Caco-2 (cell line): Measurements from ENCODE around the gene NKAIN4. TPM values are rescaled to one million over a fixed set of nuclear protein-coding genes. Genes with fewer than 3 reads are reported as not detected.

ENCODE experiments used
- BruUV-seq: library from RNA; stranded (reverse); fragments of 400-500 nt; replicated peaks from 2 replicates; lab custom pipeline; 2021; lab: Mats Ljungman, UMichigan
- CTCF ChIA-PET: fragments of 300-600 bp; sonication (Branson Sonifier 250); formaldehyde crosslinking; loops from one replicate; lab custom pipeline; 2022; ENCODE audit warnings: antibody characterized with exemption; lab: Charles Lee
- POLR2A ChIA-PET: fragments of 300-600 bp; sonication (Branson Sonifier 250); formaldehyde crosslinking; loops from one replicate; lab custom pipeline; 2022; ENCODE audit warnings: antibody characterized with exemption; lab: Charles Lee
- DNase-seq, 2 experiments: peaks; one replicate each; pipeline versions ENCODE4 v3.0.0 to v3.0.0-alpha.2; 2020 to 2022
- H3K27me3 ChIP-seq: replicated peaks from 2 replicates; pipeline ENCODE4 v1.6.0; 2011; ENCODE audit warnings: low read length; ENCODE audit not compliant: control insufficient read depth, insufficient read depth
- H3K36me3 ChIP-seq: 2 replicates; pipeline ENCODE4 v1.5.1; 2011; ENCODE audit warnings: low read length; ENCODE audit not compliant: control insufficient read depth, insufficient read depth
- H3K4me1 ChIP-seq: fragments of 250-450 bp; sonication (Bioruptor Pico); 2 replicates; pipeline ENCODE4 v1.5.1; 2020; ENCODE audit warnings: mild to moderate bottlenecking
- H3K4me3 ChIP-seq: 2 replicates; pipeline ENCODE4 v1.5.1; 2011; ENCODE audit warnings: low read depth, mild to moderate bottlenecking, control low read depth, low read length
- H3K9me3 ChIP-seq: fragments of 250-450 bp; sonication (Bioruptor Pico); 2 replicates; pipeline ENCODE4 v1.5.1; 2020; ENCODE audit warnings: mild to moderate bottlenecking, moderate library complexity
- H3K27ac Mint-ChIP-seq: one replicate; pipeline ENCODE4 v1.8.0; 2022; ENCODE audit warnings: mixed read lengths; ENCODE audit not compliant: unreplicated experiment
- H3K27me3 Mint-ChIP-seq: one replicate; pipeline ENCODE4 v1.8.0; 2022; ENCODE audit warnings: mixed read lengths; ENCODE audit not compliant: insufficient read depth, unreplicated experiment
- H3K36me3 Mint-ChIP-seq: one replicate; pipeline ENCODE4 v1.8.0; 2022; ENCODE audit warnings: mild to moderate bottlenecking, mixed read lengths; ENCODE audit not compliant: insufficient read depth, unreplicated experiment
- H3K4me1 Mint-ChIP-seq: one replicate; pipeline ENCODE4 v1.8.0; 2022; ENCODE audit warnings: low read depth, mixed read lengths; ENCODE audit not compliant: unreplicated experiment
- H3K4me3 Mint-ChIP-seq: one replicate; pipeline ENCODE4 v1.8.0; 2022; ENCODE audit warnings: mild to moderate bottlenecking, moderate library complexity, mixed read lengths; ENCODE audit not compliant: unreplicated experiment
- H3K9me3 Mint-ChIP-seq: one replicate; pipeline ENCODE4 v1.8.0; 2022; ENCODE audit warnings: mixed read lengths; ENCODE audit not compliant: unreplicated experiment
- CTCF ChIP-seq, 2 experiments: fragments of 200-600 bp in 1 of 2; IDR thresholded peaks; 1 replicate in 1 of 2; 2 replicates in 1 of 2; pipeline versions ENCODE4 v1.5.1 to v1.8.0; 2011 to 2022; ENCODE audit warnings: antibody characterized with exemption in 1 of 2, control low read depth in 1 of 2, inconsistent platforms in 1 of 2, low read depth in 1 of 2, low read length in 1 of 2, mild to moderate bottlenecking in 1 of 2, moderate library complexity in 1 of 2; ENCODE audit not compliant: insufficient read depth in 1 of 2, severe bottlenecking in 1 of 2, unreplicated experiment in 1 of 2
- intact Hi-C: fragments of 100-400 bp; cut with micrococcal nuclease; formaldehyde crosslinking; loops from one replicate; pipeline ENCODE4 v1.10.0; 2022; ENCODE audit not compliant: unreplicated experiment
- total RNA-seq: library from RNA; stranded (reverse); gene quantifications from 2 replicates; pipeline ENCODE4 v1.2.3, GENCODE V29; 2022

Gene NKAIN4
- total RNA-seq, 1 experiment from 2014 or later: 2.7 TPM

GRCh38 chr20:63285636-63286615, 31.7 kb upstream of the NKAIN4 start:
- Mint-ChIP-seq H3K27me3 (no peaks in the 10 kb centered on the region), H3K36me3 (peaks cover 99% of the 10 kb centered on the region), H3K4me3 (no peak overlapping the region), H3K9me3 (no peaks in the 10 kb centered on the region), H3K4me1 (no peaks in the 10 kb centered on the region), H3K27ac (no peak overlapping the region)
- POLR2A ChIA-PET: no interaction called here
- intact Hi-C loops: no loop called here
- Histone ChIP-seq H3K36me3 (peaks cover 3% of the 10 kb centered on the region), H3K4me1 (no peaks in the 10 kb centered on the region), H3K27me3 (no peaks in the 10 kb centered on the region), H3K9me3 (no peaks in the 10 kb centered on the region), H3K4me3 (no peak overlapping the region)
- no TSS peak for BruUV-seq
- no peak for DNase-seq
- TF ChIP-seq CTCF (IDR thresholded peaks at IDR 0.05; ENCODE audit: insufficient read depth in 1 of 2, low read depth in 1 of 2, low read length in 1 of 2, severe bottlenecking in 1 of 2, unreplicated experiment in 1 of 2): no peak
- CTCF ChIA-PET: interaction anchor here (0.6 to 3.8 kb wide), 3 partner anchors 13 to 192 kb away, joined by 3 to 18 read pairs (median 5); no protein-coding TSS in a partner anchor

- Histone ChIP-seq H3K4me3 (no peak overlapping the region), H3K4me1 (no peaks in the 10 kb centered on the region), H3K27me3 (no peaks in the 10 kb centered on the region), H3K9me3 (no peaks in the 10 kb centered on the region), H3K36me3 (peaks cover 5% of the 10 kb centered on the region)
- POLR2A ChIA-PET: interaction anchor here (1.5 kb wide), 1 partner anchor 12 kb away, joined by 3 read pairs; the partner anchor contains the start of gene ARFGAP1
- CTCF ChIA-PET: interaction anchor here (0.6 to 3.8 kb wide), 4 partner anchors 11 to 193 kb away, joined by 3 to 18 read pairs (median 4); no protein-coding TSS in a partner anchor
- Mint-ChIP-seq H3K36me3 (peaks cover 99% of the 10 kb centered on the region), H3K4me3 (no peak overlapping the region), H3K4me1 (no peaks in the 10 kb centered on the region), H3K27ac (peak overlapping the region; percentile 47), H3K27me3 (no peaks in the 10 kb centered on the region), H3K9me3 (no peaks in the 10 kb centered on the region)
- intact Hi-C loops: no loop called here
- DNase-seq: no peak
- TF ChIP-seq CTCF (IDR thresholded peaks at IDR 0.05; ENCODE audit: insufficient read depth in 1 of 2, low read depth in 1 of 2, low read length in 1 of 2, severe bottlenecking in 1 of 2, unreplicated experiment in 1 of 2): no peak
- BruUV-seq: no TSS peak
Observed at GRCh38 chr20:63284981-63285524, 30.8 kb upstream of the NKAIN4 start.

GRCh38 chr20:63284544-63284949, 30.3 kb upstream of the NKAIN4 start:
- Histone ChIP-seq H3K9me3 (no peaks in the 10 kb centered on the region), H3K4me1 (no peaks in the 10 kb centered on the region), H3K27me3 (no peaks in the 10 kb centered on the region), H3K4me3 (no peak overlapping the region), H3K36me3 (peaks cover 7% of the 10 kb centered on the region)
- intact Hi-C loops: no loop called here
- Mint-ChIP-seq H3K9me3 (no peaks in the 10 kb centered on the region), H3K4me1 (no peaks in the 10 kb centered on the region), H3K27me3 (no peaks in the 10 kb centered on the region), H3K36me3 (peaks cover 99% of the 10 kb centered on the region), H3K27ac (peak overlapping the region; percentile 47), H3K4me3 (no peak overlapping the region)
- DNase-seq: no peak
- CTCF ChIA-PET: interaction anchor here (1.2 to 3.8 kb wide), 2 partner anchors 11 to 61 kb away, joined by 3 to 18 read pairs; no protein-coding TSS in a partner anchor
- POLR2A ChIA-PET: interaction anchor here (0.6 to 1.5 kb wide), 2 partner anchors 12 to 797 kb away, joined by 3 to 4 read pairs; partner anchors contain the start of gene ARFGAP1
- no TSS peak for BruUV-seq
- no peak for TF ChIP-seq CTCF (IDR thresholded peaks at IDR 0.05; ENCODE audit: insufficient read depth in 1 of 2, low read depth in 1 of 2, low read length in 1 of 2, severe bottlenecking in 1 of 2, unreplicated experiment in 1 of 2)
